HK-2 (cell line): ENCODE measurements around the gene CEP57L1.
A peak's percentile ranks its signal among the peaks of the same experiment; 100 is the strongest.

ENCODE experiments used
- DNase-seq: peaks from one replicate; pipeline ENCODE4 v3.0.0-alpha.2; 2018; ENCODE audit not compliant: unreplicated experiment

CEP57L1 gene

DNA sequence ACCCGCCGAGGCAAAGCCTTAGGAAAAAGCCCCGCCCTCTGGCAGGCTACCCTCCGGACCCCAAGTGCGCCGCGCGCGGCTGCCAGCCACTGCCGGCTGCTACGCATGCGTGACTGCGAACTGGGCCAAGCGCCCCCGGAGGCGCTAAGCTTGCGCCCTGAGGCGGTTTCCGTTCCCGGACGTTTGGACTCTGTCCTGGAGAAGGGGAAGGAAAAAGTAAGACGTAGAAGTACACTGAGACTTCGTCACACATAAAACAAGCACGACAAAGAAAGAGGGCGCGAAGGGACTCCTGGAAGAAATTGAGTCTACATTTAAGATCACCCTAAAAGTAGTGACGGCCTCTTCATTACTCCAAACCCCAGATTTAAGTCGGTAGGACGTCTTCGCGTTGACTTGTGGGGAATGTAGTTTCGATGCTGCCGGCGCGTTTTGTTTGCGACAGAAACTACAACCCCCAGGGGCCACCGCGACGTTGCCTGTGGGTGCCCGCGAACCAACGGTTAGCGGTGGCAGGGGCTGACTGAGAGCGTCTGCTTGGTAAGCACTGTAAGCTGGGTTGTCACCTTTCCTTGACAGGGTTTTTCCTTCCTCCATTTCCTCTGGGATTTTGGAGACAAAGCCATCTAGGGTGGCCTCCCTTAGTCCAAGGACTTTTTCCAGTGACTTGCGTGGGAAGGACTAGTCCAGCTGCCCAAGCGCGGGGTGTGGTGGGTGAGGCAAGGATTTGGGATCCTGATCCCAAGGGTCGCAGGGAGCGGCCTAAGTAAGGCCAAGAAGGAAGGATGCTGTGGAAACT is at the start of gene CEP57L1:
Gene CEP57L1, plus strand, starts transcription at position 472 of the 799 bp plus-strand sequence. CDS start 49,715 bp downstream, outside the sequence.
- DNase-seq: peak; percentile 99

DNA sequence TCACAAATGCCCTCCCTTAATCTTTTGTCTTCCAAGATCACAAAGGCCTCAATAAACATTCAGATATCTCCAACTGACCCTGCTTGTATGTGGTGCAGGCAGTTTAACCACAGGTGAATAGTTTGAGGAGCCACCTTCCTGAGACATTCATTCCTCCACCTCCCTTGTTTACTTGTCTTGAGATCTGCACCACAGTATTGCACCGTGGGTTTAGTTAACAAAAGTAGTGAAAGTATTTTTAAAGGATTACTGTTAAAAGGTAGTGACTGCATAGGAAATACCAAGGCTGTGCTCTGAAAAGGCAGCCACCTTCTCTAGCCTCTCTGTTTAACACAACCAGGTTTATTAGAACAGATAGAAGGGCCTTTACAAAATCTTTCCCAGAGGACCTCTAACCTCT is 47.1 kb upstream of the CEP57L1 start:
- no peak for DNase-seq

DNA sequence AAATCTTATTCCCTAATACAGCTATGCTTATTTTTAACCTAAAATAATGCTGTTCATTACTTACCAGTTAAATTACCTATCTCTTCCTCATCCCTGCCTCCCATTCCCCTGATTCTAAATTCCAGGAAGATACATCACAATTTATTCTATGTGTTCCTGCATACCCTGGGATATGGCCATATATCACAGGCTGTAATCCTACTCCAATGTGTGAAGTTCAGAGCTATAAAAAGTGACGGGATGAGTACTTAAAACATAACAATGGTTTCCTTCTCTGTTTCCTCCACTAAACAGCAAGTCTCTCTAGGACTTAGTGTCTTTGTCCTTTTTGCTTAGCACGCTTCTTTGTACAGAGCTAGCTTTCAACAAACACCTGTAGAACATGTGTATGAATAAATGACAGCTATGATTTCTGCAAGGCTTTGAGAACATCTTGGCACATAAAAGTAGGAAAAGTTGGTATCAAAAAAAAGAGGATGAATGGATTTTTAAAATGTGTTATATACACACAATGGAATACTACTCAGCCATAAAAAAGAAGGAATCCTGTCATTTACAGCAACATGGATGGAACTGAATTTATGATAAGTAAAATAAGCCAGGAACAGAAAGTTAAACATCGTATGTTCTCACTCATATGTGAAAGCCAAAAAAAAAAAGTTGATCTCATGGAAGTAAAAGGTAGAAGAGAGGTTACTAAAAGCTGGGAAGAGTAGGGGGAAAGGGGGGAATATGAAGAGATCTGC is 46.5 kb upstream of the CEP57L1 start:
- no peak for DNase-seq

DNA sequence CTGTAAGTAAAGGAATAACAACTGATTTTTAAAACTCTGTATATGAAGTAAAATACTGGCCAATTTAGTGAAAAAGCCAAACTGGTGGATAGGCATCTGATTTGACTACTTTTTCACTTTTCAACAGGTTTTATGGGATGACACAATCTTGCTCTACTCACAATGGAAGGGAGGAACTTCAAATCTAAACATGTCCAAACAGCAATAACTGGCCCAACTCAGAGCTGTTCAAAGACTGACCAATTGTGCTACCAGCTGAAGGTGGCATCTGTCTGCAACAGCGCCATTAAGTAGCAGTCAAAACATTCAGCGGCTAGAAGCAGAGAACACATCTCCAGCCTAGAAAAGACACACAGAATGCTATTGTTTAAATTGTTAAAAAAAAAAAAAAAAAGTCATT is 45.3 kb upstream of the CEP57L1 start:
- no peak for DNase-seq

DNA sequence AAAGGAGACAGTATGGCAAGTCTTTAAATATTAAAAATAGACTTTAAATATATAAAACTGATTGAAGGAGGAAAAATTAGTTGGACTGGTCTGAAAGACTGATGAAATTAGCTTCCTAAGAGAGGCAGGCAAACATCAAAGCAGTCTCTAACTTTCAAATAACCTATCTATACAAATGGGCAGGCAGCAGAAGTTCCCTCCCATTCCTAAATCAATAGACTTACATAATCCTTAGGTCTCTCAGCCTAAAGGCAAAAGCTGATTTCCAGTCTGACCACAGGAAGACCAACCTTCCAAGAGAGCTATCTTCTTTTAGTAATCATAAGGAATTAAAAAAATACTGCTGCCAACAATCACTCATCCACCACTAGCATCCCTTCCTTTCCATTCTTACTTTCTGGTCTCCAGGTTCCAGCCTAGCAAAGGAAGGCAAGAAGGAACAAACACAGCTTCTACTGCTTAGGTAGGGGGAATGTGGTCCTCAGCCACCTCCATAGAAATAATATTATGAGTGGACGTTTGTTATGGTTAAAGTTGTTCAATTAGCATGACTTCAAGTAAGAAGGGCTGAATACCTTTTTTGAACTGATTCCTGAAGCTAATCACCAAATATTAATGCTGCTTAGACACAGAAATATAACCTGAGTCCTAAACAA is 44.7 kb upstream of the CEP57L1 start:
- DNase-seq: no peak

DNA sequence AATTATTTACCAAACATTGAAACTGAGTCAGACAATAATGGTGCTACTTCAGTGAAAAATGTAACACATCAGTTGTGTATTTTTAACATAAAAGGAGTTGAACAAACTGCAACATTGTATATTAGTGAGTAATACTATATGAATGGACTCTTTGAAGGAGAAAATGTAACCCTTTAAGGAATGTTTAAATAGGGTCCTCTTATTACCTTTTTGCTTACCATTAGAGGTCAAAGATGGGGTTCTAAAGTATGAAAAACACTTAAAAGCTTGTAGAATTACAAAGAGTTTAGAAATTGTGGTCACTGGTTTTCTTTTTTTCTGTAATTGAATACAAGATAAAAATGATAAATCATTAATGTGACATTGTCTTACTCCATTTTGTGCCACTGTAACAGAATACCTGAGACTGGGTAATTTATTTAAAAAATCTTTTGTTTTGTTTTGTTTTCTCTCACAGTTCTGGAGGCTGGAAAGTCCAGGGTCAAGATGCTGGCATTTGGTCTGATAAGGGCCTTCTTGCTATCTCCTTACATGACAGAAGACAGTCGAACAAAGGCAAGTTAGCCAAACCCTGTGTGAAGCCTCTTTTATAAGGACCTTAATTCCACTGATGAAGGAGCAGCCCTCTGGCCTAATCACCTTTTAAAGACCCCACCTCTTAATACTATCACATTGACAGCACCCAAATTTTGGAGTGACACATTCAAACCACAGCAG is 43.8 kb upstream of the CEP57L1 start:
- no peak for DNase-seq

DNA sequence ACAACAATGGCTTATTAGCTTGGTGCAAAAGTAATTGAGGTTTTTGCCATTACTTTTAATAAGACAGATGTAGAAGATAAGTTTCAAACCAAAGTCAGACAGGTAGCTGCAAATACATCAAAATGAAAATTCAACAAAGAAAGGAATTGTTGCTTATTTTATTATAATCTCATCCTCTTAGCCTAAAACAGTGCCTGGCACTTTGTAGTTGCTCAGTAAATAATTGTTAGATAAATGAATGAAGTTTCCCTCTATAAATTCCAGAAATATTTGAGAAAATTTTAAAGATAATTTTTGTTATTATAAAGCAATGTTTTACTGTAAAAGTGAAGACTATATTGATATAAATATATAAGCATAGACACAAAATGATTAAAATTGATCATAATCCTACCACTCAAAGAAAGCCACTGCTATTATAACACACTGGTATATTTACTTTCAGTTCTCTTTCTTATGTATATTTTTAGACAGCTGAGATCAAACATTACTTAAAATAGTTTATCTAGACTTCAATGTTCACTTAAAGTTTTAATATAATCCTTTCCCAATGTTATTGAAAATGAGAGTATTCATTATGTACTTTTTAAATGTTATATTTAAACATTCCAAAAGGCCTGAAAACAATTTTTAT is 43.2 kb upstream of the CEP57L1 start:
- DNase-seq: no peak

DNA sequence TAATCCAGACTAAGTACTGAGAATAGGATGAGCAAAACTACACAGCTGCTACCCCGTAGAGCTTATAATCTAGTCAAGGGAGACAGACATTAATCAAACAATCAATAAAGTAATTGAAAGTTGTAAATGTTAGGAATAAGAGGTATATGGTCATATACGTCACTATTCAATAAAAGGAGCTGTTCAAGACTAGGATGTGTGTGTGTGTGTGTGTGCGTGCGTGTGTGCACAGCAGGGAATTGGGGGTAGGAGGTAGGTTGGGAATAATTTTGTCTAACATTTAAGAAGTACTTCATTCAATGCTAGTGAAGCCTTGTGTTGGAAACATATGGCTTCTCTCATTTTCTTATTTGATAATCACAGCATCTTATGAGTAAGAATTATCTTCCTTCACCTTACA is 42.5 kb upstream of the CEP57L1 start:
- no peak for DNase-seq

DNA sequence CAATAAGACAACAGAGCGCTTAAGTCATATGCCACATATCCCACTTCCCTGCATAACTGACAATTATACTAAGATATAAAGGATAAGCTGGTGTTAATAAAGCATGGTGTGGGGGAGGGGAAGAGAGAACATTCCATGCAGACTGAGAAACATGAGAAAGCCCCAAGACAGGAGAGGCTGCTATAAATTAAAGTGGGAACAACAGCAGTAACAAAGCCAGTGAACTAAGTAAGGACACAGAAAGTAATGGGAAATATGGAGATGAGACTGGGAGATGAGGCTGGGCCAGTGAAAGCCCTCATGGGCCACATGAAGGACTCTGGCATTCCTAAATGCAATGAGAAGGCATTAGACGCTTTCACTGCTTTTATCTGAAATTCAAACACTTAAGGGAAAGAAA is 42.0 kb upstream of the CEP57L1 start:
- DNase-seq: no peak

DNA sequence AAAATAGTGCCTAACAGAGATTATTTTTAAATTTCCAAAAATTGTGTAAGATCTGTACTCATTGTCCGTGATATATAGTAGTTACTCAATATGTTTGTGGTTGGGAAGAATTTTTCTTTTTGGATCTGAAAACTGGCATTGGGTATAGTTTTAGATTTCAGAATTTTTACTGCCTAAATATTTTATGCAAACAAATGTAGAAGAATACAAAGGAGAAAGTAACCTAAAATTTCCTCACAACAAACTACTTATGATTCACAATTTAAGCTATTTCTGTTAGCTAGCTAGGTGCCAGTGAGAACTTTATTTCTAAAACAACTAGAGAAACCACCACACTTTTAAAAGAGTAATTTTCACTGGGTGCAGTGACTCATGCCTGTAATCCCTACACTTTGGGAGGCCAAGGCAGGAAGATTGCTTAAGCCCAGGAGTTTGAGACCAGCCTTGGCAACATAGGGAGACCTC is 39.5 kb upstream of the CEP57L1 start:
- no peak for DNase-seq

DNA sequence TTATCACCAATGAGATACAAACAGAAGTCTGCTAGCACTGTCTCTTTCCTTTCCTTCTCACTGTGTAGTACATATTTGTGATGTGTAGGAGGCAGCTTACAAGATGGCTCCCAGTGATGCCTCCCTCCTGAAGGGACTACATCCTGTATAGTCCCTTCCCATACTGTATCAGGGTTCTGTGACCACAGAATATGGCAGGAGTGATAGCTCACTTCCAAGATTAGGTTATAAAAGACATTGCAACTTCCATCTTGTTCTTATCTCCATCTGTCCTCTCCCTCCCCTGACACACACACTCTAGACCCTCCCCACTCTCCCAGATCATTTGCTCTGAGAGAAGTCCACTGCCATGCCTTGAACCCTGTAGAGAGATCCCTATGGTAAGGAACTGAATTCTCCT is 38.6 kb upstream of the CEP57L1 start:
- no peak for DNase-seq

DNA sequence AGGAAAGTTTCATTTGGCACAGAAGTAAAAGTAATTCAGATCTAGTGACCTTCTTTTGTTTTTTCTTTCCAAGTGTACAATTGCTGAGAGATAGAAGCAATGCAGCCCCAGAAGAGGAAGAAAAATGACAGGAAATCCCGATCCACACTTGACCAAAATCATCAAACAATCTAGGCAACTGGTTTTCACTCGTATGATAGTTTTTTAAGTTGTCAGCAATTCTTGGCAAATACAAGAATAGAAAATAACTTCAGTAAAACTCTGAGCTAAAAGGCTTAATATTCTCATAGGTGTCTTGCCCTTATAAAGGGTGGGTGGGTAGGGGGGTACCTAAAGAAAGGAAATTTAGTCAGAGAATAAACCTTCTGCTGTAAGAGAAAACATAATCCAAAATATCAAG is 36.7 kb upstream of the CEP57L1 start:
- DNase-seq: no peak

DNA sequence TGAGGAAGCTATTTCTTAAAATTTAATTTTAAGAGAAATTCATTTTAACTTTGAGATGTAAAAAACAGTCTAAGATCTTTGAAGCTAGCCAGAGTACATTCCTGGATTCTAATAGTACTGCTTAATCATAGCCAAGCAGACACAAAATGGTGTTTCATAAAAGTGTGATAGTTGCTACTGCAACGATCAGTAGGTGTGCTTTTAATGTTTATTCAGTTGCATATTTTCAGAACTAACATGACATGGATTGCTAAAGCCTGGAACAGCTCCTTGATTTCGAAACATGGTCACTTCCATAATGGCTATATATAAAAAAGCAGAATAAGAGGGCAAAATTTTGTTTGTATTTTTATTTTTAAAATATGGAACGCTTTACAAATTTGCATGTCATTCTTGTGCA is 36.2 kb upstream of the CEP57L1 start:
- DNase-seq: no peak

DNA sequence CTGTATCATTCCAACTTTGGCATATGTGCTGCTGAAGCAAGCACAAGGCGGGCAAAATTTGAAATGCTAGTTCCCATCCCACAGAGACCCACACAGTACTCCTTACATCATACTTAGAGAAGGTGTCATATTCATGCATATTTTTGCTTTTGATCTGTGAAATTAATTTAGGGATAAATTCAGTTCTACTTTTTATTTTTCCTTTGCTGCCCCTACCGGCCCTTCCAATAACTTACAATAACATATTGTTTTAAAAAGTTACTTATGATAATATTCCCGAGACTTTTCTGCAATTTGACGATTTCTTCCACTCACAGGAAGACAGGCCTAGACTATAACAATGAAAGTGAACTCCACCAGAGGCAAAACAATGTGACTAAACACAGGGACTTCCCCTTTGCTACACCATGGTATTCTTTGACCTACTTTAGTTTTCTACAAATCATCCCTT is 35.7 kb upstream of the CEP57L1 start:
- DNase-seq: no peak

DNA sequence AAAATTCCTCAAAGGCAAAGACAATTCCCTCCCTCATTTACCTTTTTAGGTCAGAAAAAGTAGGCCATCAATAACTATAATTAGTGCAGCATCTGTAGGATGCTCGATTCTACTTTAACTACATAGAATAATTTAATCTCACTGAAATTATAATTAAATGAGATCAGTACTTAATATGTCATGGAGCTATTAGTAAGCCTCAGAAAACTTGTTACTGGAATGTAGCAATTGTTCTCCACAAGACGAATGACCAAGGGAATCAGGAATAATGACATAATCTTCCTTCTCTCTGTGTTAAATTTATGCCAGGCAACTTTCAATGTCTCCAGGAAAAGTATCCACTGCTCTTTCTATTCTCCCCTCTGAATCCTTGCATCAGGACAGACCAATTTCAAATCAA is 34.7 kb upstream of the CEP57L1 start:
- DNase-seq: no peak

DNA sequence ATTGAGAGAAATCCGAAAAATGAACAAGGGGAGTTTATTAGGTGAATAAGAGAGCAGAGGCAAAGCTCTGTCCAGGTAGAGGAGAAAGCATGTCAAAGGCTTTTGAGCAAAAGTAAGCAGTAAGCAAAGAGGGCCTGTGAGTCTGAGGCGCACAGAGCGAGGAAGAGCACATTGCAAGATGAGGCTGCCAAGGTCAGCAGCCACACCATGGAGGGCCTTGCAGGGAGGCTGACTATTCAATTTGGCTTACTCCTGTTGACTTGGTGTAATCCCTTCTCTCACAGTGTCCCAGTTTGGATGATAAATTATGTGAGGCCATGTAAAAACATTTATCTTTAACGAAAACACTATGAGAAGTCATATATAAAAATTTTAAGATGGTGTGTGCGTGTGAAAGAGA is 33.1 kb upstream of the CEP57L1 start:
- no peak for DNase-seq

DNA sequence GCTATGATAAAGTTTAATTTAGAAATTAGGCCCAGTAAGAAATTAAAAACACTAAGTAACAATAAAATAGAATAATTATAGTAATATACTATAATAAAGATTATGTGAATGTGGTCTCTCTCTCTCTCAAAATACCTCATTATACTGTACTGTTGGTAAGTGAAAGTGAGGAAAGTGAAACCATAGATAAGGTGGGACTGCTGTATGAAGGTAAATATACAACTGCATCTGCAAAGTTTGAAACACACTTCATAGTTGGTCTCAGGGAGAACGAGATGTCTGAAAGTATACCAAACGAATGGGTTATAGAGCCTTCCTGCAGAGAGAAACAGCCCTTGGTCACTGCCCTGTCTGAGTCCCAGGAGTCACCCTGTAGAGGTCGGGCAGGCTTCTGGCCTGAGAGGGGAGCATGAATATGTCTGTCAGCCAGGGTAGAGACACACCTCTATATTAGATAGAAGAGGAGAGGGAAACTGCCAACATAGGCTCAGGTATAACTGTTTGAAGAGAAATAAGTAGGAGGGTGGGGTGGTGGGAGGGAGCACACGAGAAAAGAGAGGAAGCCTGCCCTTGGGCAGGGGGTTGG is 32.4 kb upstream of the CEP57L1 start:
- no peak for DNase-seq

DNA sequence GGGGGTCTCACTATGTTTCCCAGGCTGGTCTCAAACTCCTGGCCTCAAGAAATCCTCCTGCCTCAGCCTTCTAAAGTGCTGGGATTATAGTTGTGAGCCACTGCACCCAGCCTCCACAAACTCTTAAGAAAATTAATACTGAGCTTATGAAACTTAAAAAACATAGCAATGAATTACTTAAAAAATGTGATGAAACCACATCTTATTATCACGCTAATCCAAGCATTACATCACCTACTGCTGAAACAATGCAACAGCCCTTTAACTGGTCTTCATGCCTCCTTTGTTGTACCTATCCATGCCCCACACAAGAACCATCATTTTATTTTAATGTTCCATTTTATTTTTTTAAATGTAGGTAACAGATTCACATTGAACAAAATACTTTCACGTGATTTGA is 25.6 kb upstream of the CEP57L1 start:
- no peak for DNase-seq

DNA sequence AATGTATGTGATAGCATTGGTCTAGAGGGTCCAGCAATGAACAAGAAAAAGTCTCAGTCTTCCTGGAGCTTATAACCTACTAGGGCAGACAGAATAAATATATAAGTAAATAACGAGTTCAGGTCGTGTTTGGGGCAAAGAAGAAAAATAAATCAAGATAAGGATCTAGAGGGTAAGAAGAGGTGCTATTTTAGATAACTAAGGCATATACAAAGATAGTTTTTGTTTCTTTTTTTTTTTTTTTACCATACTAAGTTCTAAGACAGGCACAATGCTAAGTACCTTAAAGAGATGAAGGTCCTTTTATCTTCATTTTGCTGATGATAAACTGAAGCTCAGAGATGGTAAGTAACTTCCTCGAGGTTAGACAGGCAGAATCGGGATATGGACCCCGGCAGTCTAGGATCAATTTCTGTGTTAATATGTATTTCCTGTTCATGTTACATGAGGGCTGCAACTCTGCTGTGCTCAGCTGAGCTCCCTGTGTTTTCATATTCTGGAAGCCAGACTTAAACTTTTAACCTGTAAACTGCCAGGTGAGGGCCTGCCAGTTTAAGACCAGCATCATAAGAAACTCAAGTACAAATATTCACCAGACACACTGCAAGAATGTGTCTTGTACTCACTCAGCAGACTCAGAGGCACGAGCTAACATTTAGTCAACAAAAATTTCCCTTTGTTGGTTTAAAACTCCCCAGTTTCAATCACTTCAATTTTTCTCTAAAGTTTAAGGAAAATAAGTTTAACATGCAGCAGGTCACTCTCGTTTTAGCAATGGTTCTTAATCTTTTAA is 24.0 kb upstream of the CEP57L1 start:
- no peak for DNase-seq
